ENCODE measurements around the gene C10orf90. TPM values are rescaled to one million over a fixed set of nuclear protein-coding genes. Genes with fewer than 3 reads are reported as not detected.

C10orf90 gene
- total and polyA plus RNA-seq, 3 donors from 2014 or later, result 4.3 to 17.6 (median 10.3) TPM

- intact Hi-C loops (cut with DNase I; ENCODE audit: low total_unique reads), result no loop called here
- DNase-seq, result no peak
- H3K4me3 ChIP-seq, result no peak overlapping the region
- H3K27ac ChIP-seq, result no peak overlapping the region
- H3K4me1 ChIP-seq, result no peaks in the 10 kb centered on the region
- 66 to 85% methylated on average over 3 of the region's 3 CpGs for WGBS, 2 donors
- no peaks in the 10 kb centered on the region for H3K27me3 ChIP-seq
- H3K9me3 ChIP-seq, result no peaks in the 10 kb centered on the region
- no peaks in the 10 kb centered on the region for H3K36me3 ChIP-seq (ENCODE audit: low read depth, missing control alignments)
- TF ChIP-seq CTCF (IDR thresholded peaks at IDR 0.05) (no peak), POLR2A (IDR thresholded peaks at IDR 0.05) (no peak)
Measured at GRCh38 chr10:126398383-126398743, 272.1 kb downstream of the C10orf90 start.

GRCh38 chr10:126397640-126398382 is 272.7 kb downstream of the C10orf90 start:
- no peak for DNase-seq
- TF ChIP-seq CTCF (IDR thresholded peaks at IDR 0.05) (no peak), POLR2A (IDR thresholded peaks at IDR 0.05) (no peak)

GRCh38 chr10:126397156-126397555 is 273.3 kb downstream of the C10orf90 start:
- H3K27ac ChIP-seq, result no peak overlapping the region
- intact Hi-C loops (cut with DNase I; ENCODE audit: low total_unique reads), result no loop called here
- no peaks in the 10 kb centered on the region for H3K36me3 ChIP-seq (ENCODE audit: low read depth, missing control alignments)
- 92% methylated on average over 3 of the region's 3 CpGs for WGBS, 2 donors
- H3K4me1 ChIP-seq, result no peaks in the 10 kb centered on the region
- H3K4me3 ChIP-seq, result no peak overlapping the region
- no peak for DNase-seq
- no peak for TF ChIP-seq POLR2A (IDR thresholded peaks at IDR 0.05)
- no peak for TF ChIP-seq CTCF (IDR thresholded peaks at IDR 0.05)
- H3K9me3 ChIP-seq, result no peaks in the 10 kb centered on the region
- no peaks in the 10 kb centered on the region for H3K27me3 ChIP-seq

More at GRCh38 chr10:126397640-126398382, 272.7 kb downstream of the C10orf90 start:
- intact Hi-C loops (cut with DNase I; ENCODE audit: low total_unique reads), result no loop called here
- Histone ChIP-seq H3K4me3 (no peak overlapping the region), H3K4me1 (no peaks in the 10 kb centered on the region), H3K9me3 (no peaks in the 10 kb centered on the region), H3K27me3 (no peaks in the 10 kb centered on the region), H3K36me3 (ENCODE audit: low read depth, missing control alignments) (no peaks in the 10 kb centered on the region), H3K27ac (no peak overlapping the region)
- 79 to 87% methylated on average over 4 of the region's 4 CpGs for whole genome bisulfite sequencing, 2 donors

- Histone ChIP-seq H3K4me1 (no peaks in the 10 kb centered on the region), H3K27me3 (no peaks in the 10 kb centered on the region), H3K4me3 (no peak overlapping the region), H3K9me3 (no peaks in the 10 kb centered on the region), H3K36me3 (ENCODE audit: low read depth, missing control alignments) (no peaks in the 10 kb centered on the region), H3K27ac (no peak overlapping the region)
- TF ChIP-seq POLR2A (IDR thresholded peaks at IDR 0.05) (no peak), CTCF (IDR thresholded peaks at IDR 0.05) (no peak)
- intact Hi-C loops (cut with DNase I; ENCODE audit: low total_unique reads), result no loop called here
- DNase-seq, result no peak
- 83 to 92% methylated on average over 2 of the region's 2 CpGs for WGBS, 2 donors
Measured at GRCh38 chr10:126394948-126395347, 275.5 kb downstream of the C10orf90 start.

- no peak for TF ChIP-seq CTCF (IDR thresholded peaks at IDR 0.05)
- no peak for TF ChIP-seq POLR2A (IDR thresholded peaks at IDR 0.05)
- H3K4me1 ChIP-seq, result no peaks in the 10 kb centered on the region
- no peak overlapping the region for H3K27ac ChIP-seq
- 91 to 94% methylated on average over 4 of the region's 4 CpGs for WGBS, 2 donors
- no peak overlapping the region for H3K4me3 ChIP-seq
- no peaks in the 10 kb centered on the region for H3K27me3 ChIP-seq
- intact Hi-C loops (cut with DNase I; ENCODE audit: low total_unique reads), result no loop called here
- no peaks in the 10 kb centered on the region for H3K36me3 ChIP-seq (ENCODE audit: low read depth, missing control alignments)
- H3K9me3 ChIP-seq, result no peaks in the 10 kb centered on the region
- no peak for DNase-seq
Measured at GRCh38 chr10:126393076-126393475, 277.4 kb downstream of the C10orf90 start.

All from testis (tissue), 3 donors.